HG03571 (cell line): ENCODE measurements around the gene C3orf80.
"Not testable (repeated sequence)": the region's sequence is repeated elsewhere in the genome, so short reads cannot be mapped to it uniquely, and the experiment has no call there.

ENCODE experiments used
- ATAC-seq: cut with Tn5 transposase; IDR thresholded peaks from one replicate; pipeline ENCODE4 v1.9.1; 2021; ENCODE audit not compliant: unreplicated experiment

C3orf80 gene

GRCh38 chr3:160225176-160226025 lies at the start of gene C3orf80:
C3orf80 (plus strand) TSS chr3:160225422; CDS start chr3:160225636, 214 bp downstream.
- ATAC-seq: peak; percentile 85

- no peak for ATAC-seq
These were observed 48.3 kb upstream of the C3orf80 start for GRCh38 chr3:160176923-160177322.

- not testable (repeated sequence) for ATAC-seq
These were observed 46.6 kb upstream of the C3orf80 start for GRCh38 chr3:160178661-160179060.

GRCh38 chr3:160179403-160179802 lies 45.8 kb upstream of the C3orf80 start:
- ATAC-seq: not testable (repeated sequence)

- ATAC-seq: no peak
These were observed 45.3 kb upstream of the C3orf80 start for GRCh38 chr3:160179906-160180305.

GRCh38 chr3:160180581-160181216 lies 44.5 kb upstream of the C3orf80 start:
- ATAC-seq: no peak

- no peak for ATAC-seq
These were observed 41.7 kb upstream of the C3orf80 start for GRCh38 chr3:160183345-160184076.

GRCh38 chr3:160184655-160185054 lies 40.6 kb upstream of the C3orf80 start:
- ATAC-seq: no peak

- no peak for ATAC-seq
These were observed 39.5 kb upstream of the C3orf80 start for GRCh38 chr3:160185751-160186150.

GRCh38 chr3:160187288-160187687 lies 37.9 kb upstream of the C3orf80 start:
- no peak for ATAC-seq

- ATAC-seq: no peak
These were observed 32.8 kb upstream of the C3orf80 start for GRCh38 chr3:160192310-160193029.

- no peak for ATAC-seq
These were observed 31.5 kb upstream of the C3orf80 start for GRCh38 chr3:160193644-160194192.

GRCh38 chr3:160194438-160194837 lies 30.8 kb upstream of the C3orf80 start:
- no peak for ATAC-seq

- no peak for ATAC-seq
These were observed 30.1 kb upstream of the C3orf80 start for GRCh38 chr3:160195106-160195505.

- no peak for ATAC-seq
These were observed 28.6 kb upstream of the C3orf80 start for GRCh38 chr3:160196511-160197104.

- no peak for ATAC-seq
These were observed 26.1 kb upstream of the C3orf80 start for GRCh38 chr3:160199108-160199507.

GRCh38 chr3:160200353-160200752 lies 24.9 kb upstream of the C3orf80 start:
- no peak for ATAC-seq

- ATAC-seq: not testable (repeated sequence)
These were observed 20.7 kb upstream of the C3orf80 start for GRCh38 chr3:160204396-160205011.

GRCh38 chr3:160205606-160206005 lies 19.6 kb upstream of the C3orf80 start:
- ATAC-seq: no peak

GRCh38 chr3:160210341-160210740 lies 14.9 kb upstream of the C3orf80 start:
- no peak for ATAC-seq
